ENCODE results near the gene IGFALS. TPM values are rescaled to one million over a fixed set of nuclear protein-coding genes. Genes with fewer than 3 reads are reported as not detected.
A peak's percentile ranks its signal among the peaks of the same experiment; 100 is the strongest.

The IGFALS gene
- total RNA-seq, 1 experiment from 2014 or later, result not detected

GRCh38 chr16:1787322-1788094 is 6.0 kb downstream of the IGFALS start:
- Mint-ChIP-seq H3K4me3 (ENCODE audit: low read depth, unreplicated experiment) (no peak overlapping the region), H3K36me3 (ENCODE audit: insufficient read depth, unreplicated experiment) (peaks cover 64% of the 10 kb centered on the region), H3K27ac (ENCODE audit: unreplicated experiment) (no peak overlapping the region), H3K27me3 (ENCODE audit: unreplicated experiment) (no peaks in the 10 kb centered on the region), H3K4me1 (ENCODE audit: low read depth, unreplicated experiment) (no peaks in the 10 kb centered on the region), H3K9me3 (ENCODE audit: low read depth, unreplicated experiment) (no peaks in the 10 kb centered on the region)
- no TSS peak for BruUV-seq (replicated peaks)
- TF ChIP-seq CTCF (IDR thresholded peaks at IDR 0.05; ENCODE audit: unreplicated experiment), result no peak
- intact Hi-C loops (cut with micrococcal nuclease; ENCODE audit: unreplicated experiment), result no loop called here
- no peak for DNase-seq
- CTCF ChIA-PET, result no interaction called here

DNA sequence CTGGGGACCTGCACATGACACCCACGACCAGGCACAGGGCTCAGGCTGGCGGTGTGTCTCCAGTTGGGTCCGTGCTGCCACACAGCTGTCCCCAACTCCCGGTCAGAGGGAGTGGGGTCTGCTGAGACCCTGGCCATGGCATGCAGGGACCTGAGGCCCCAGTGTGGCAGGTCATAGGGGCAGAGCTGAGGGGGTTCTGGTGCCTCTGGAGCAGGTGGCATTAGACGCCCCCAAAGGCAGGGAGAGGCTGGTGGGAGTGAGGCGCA is 6.5 kb downstream of the IGFALS start:
- H3K4me3 Mint-ChIP-seq (ENCODE audit: low read depth, unreplicated experiment), result no peak overlapping the region
- no peak for DNase-seq
- CTCF ChIA-PET, result no interaction called here
- TF ChIP-seq CTCF (IDR thresholded peaks at IDR 0.05; ENCODE audit: unreplicated experiment), result no peak
- H3K4me1 Mint-ChIP-seq (ENCODE audit: low read depth, unreplicated experiment), result no peaks in the 10 kb centered on the region
- no TSS peak for BruUV-seq (replicated peaks)
- no peaks in the 10 kb centered on the region for H3K9me3 Mint-ChIP-seq (ENCODE audit: low read depth, unreplicated experiment)
- H3K36me3 Mint-ChIP-seq (ENCODE audit: insufficient read depth, unreplicated experiment), result peaks cover 69% of the 10 kb centered on the region
- intact Hi-C loops (cut with micrococcal nuclease; ENCODE audit: unreplicated experiment), result no loop called here
- no peak overlapping the region for H3K27ac Mint-ChIP-seq (ENCODE audit: unreplicated experiment)
- no peaks in the 10 kb centered on the region for H3K27me3 Mint-ChIP-seq (ENCODE audit: unreplicated experiment)

- Mint-ChIP-seq H3K27me3 (ENCODE audit: unreplicated experiment) (no peaks in the 10 kb centered on the region), H3K36me3 (ENCODE audit: insufficient read depth, unreplicated experiment) (peaks cover 74% of the 10 kb centered on the region), H3K27ac (ENCODE audit: unreplicated experiment) (no peak overlapping the region), H3K9me3 (ENCODE audit: low read depth, unreplicated experiment) (no peaks in the 10 kb centered on the region), H3K4me1 (ENCODE audit: low read depth, unreplicated experiment) (peaks cover 5% of the 10 kb centered on the region), H3K4me3 (ENCODE audit: low read depth, unreplicated experiment) (no peak overlapping the region)
- DNase-seq, result no peak
- CTCF ChIA-PET, result no interaction called here
- BruUV-seq (replicated peaks), result no TSS peak
- TF ChIP-seq CTCF (IDR thresholded peaks at IDR 0.05; ENCODE audit: unreplicated experiment), result no peak
- intact Hi-C loops (cut with micrococcal nuclease; ENCODE audit: unreplicated experiment), result no loop called here
Measured at GRCh38 chr16:1786242-1787055, 7.1 kb downstream of the IGFALS start.

- Mint-ChIP-seq H3K27me3 (ENCODE audit: unreplicated experiment) (no peaks in the 10 kb centered on the region), H3K4me3 (ENCODE audit: low read depth, unreplicated experiment) (peak overlapping the region; percentile 12), H3K27ac (ENCODE audit: unreplicated experiment) (no peak overlapping the region), H3K9me3 (ENCODE audit: low read depth, unreplicated experiment) (no peaks in the 10 kb centered on the region), H3K36me3 (ENCODE audit: insufficient read depth, unreplicated experiment) (peaks cover 74% of the 10 kb centered on the region), H3K4me1 (ENCODE audit: low read depth, unreplicated experiment) (peaks cover 11% of the 10 kb centered on the region)
- no TSS peak for BruUV-seq (replicated peaks)
- CTCF ChIA-PET, result no interaction called here
- intact Hi-C loops (cut with micrococcal nuclease; ENCODE audit: unreplicated experiment), result no loop called here
- no peak for TF ChIP-seq CTCF (IDR thresholded peaks at IDR 0.05; ENCODE audit: unreplicated experiment)
- no peak for DNase-seq
Measured at GRCh38 chr16:1785846-1786170, 7.7 kb downstream of the IGFALS start.

Data from Calu3 (cell line).